Liver (tissue), 9 donors: ENCODE results near the gene PNMT. TPM values are rescaled to one million over a fixed set of nuclear protein-coding genes. Genes with fewer than 3 reads are reported as not detected.

Experiments
- DNase-seq: peaks from one replicate; pipeline ENCODE4 v3.0.0-alpha.2; 2017; ENCODE audit warnings: low spot score
- H3K27ac ChIP-seq, 2 donors: one replicate each; pipeline ENCODE4 v1.7.0; 2013; ENCODE audit warnings: inconsistent platforms in 2 of 2, low read length in 2 of 2, control low read depth in 1 of 2, low read depth in 1 of 2, mild to moderate bottlenecking in 1 of 2
- H3K27me3 ChIP-seq, 4 donors: one replicate each; pipeline versions ENCODE4 v1.6.1 to v1.7.0; 2013; ENCODE audit warnings: low read length in 3 of 4, inconsistent platforms in 1 of 4, mild to moderate bottlenecking in 1 of 4, moderate library complexity in 1 of 4; ENCODE audit not compliant: control insufficient read depth in 4 of 4, insufficient read depth in 4 of 4
- H3K36me3 ChIP-seq, 4 donors: one replicate each; pipeline versions ENCODE4 v1.6.1 to v1.7.0; 2013; ENCODE audit warnings: low read length in 3 of 4, mild to moderate bottlenecking in 3 of 4, low read depth in 1 of 4, moderate library complexity in 1 of 4; ENCODE audit not compliant: control insufficient read depth in 4 of 4, insufficient read depth in 3 of 4
- H3K4me1 ChIP-seq, 4 donors: one replicate each; pipeline versions ENCODE4 v1.6.1 to v1.7.0; 2013; ENCODE audit warnings: low read length in 3 of 4, mild to moderate bottlenecking in 3 of 4, moderate library complexity in 1 of 4; ENCODE audit not compliant: control insufficient read depth in 4 of 4, insufficient read depth in 4 of 4
- H3K4me3 ChIP-seq, 3 donors: one replicate each; pipeline versions ENCODE4 v1.6.1 to v1.7.0; 2013; ENCODE audit warnings: low read length in 3 of 3, control low read depth in 1 of 3, low read depth in 1 of 3, mild to moderate bottlenecking in 1 of 3
- H3K9ac ChIP-seq, 2 donors: one replicate each; pipeline ENCODE4 v1.7.0; 2013; ENCODE audit warnings: low read length in 2 of 2, mild to moderate bottlenecking in 2 of 2, moderate library complexity in 2 of 2, control low read depth in 1 of 2, low read depth in 1 of 2
- H3K9me3 ChIP-seq, 4 donors: one replicate each; pipeline versions ENCODE4 v1.6.1 to v1.7.0; 2013; ENCODE audit warnings: low read length in 3 of 4; ENCODE audit not compliant: control insufficient read depth in 4 of 4
- ATF3 ChIP-seq: IDR thresholded peaks from 2 replicates; pipeline ENCODE4 v1.6.1; 2016; ENCODE audit warnings: antibody characterized with exemption
- CTCF ChIP-seq: fragments of 150-350 bp; IDR thresholded peaks from 2 replicates; pipeline ENCODE4 v1.5.1; 2017; ENCODE audit warnings: improper control_type of control experiment, low read depth, low read length; ENCODE audit not compliant: missing input control
- EGR1 ChIP-seq, 2 donors: IDR thresholded peaks; 2 replicates each; pipeline ENCODE4 v1.6.1; 2016 to 2018; ENCODE audit warnings: antibody characterized with exemption in 2 of 2, low read depth in 2 of 2
- FOXA1 ChIP-seq: IDR thresholded peaks from 2 replicates; pipeline ENCODE4 v1.6.1; 2016; ENCODE audit warnings: antibody characterized with exemption
- FOXA2 ChIP-seq: IDR thresholded peaks from 2 replicates; pipeline ENCODE4 v1.6.1; 2016; ENCODE audit warnings: antibody characterized with exemption
- GABPA ChIP-seq, 2 donors: IDR thresholded peaks in 1 of 2; conservative IDR thresholded peaks in 1 of 2; 2 replicates each; pipeline ENCODE4 v1.6.1; 2016; ENCODE audit warnings: antibody characterized with exemption in 2 of 2, mild to moderate bottlenecking in 1 of 2, moderate library complexity in 1 of 2
- HNF4A ChIP-seq, 2 donors: conservative IDR thresholded peaks; 2 replicates each; pipeline ENCODE4 v1.6.1; 2016; ENCODE audit warnings: antibody characterized with exemption in 2 of 2, mild to moderate bottlenecking in 2 of 2
- HNF4G ChIP-seq: IDR thresholded peaks from 2 replicates; pipeline ENCODE4 v1.6.1; 2016; ENCODE audit warnings: antibody characterized with exemption
- JUND ChIP-seq, 2 donors: IDR thresholded peaks; 2 replicates each; pipeline ENCODE4 v1.6.1; 2016; ENCODE audit warnings: antibody characterized with exemption in 2 of 2
- MAX ChIP-seq: IDR thresholded peaks from 2 replicates; pipeline ENCODE4 v1.6.1; 2016; ENCODE audit warnings: antibody characterized with exemption
- NR2F2 ChIP-seq: IDR thresholded peaks from 2 replicates; pipeline ENCODE4 v1.6.1; 2016; ENCODE audit warnings: antibody characterized with exemption
- RAD21 ChIP-seq, 2 donors: IDR thresholded peaks; 2 replicates each; pipeline ENCODE4 v1.6.1; 2016; ENCODE audit warnings: antibody characterized with exemption in 2 of 2, mild to moderate bottlenecking in 2 of 2
- REST ChIP-seq: IDR thresholded peaks from 2 replicates; pipeline ENCODE4 v1.6.1; 2016; ENCODE audit warnings: antibody characterized with exemption, mild to moderate bottlenecking
- RXRA ChIP-seq, 2 donors: IDR thresholded peaks; 2 replicates each; pipeline ENCODE4 v1.6.1; 2017 to 2018; ENCODE audit warnings: antibody characterized with exemption in 2 of 2, mild to moderate bottlenecking in 1 of 2
- SP1 ChIP-seq: IDR thresholded peaks from 2 replicates; pipeline ENCODE4 v1.6.1; 2018; ENCODE audit warnings: antibody characterized with exemption, mild to moderate bottlenecking
- TAF1 ChIP-seq: conservative IDR thresholded peaks from 2 replicates; pipeline ENCODE4 v1.6.1; 2016; ENCODE audit warnings: antibody characterized with exemption, mild to moderate bottlenecking
- YY1 ChIP-seq: IDR thresholded peaks from 2 replicates; pipeline ENCODE4 v1.6.1; 2016; ENCODE audit warnings: antibody characterized with exemption, mild to moderate bottlenecking
- ZBTB33 ChIP-seq: IDR thresholded peaks from 2 replicates; pipeline ENCODE4 v1.6.1; 2016; ENCODE audit warnings: antibody characterized with exemption
- WGBS: extraction: QIAGEN DNeasy Blood & Tissue Kit; methylation state at CpG from one replicate; pipeline ENCODE4 v1.1.7; 2013; 5-methylcytosine and 5-hydroxymethylcytosine counted together
- polyA plus RNA-seq, 2 donors: library from polyadenylated mRNA; stranded (reverse) in 1 of 2; unstranded in 1 of 2; fragments of 200-250 nt in 1 of 2; fragments of >200 nt in 1 of 2; fragmentation: Nextera tagmentation in 1 of 2; extraction: Ambion mirVana in 1 of 2; gene quantifications; one replicate each; pipeline versions ENCODE4 v1.2.1 to v1.2.3, GENCODE V29; 2013 to 2015
- total RNA-seq, 2 donors: library from RNA; depleted of rRNA; stranded (reverse); fragments of >200 nt; gene quantifications; one replicate each; pipeline ENCODE4 v1.2.3, GENCODE V29; 2014
- donor health status: healthy.
- donor health status: healthy.
- donor health status: healthy.
- donor health status: healthy.
- donor health status: healthy.

PNMT gene
- total and polyA plus RNA-seq, 4 donors: 0.20 to 8.6 (median 0.26) TPM; not detected in 1

- TF ChIP-seq ZBTB33: no peak
- no peak for TF ChIP-seq NR2F2
- TF ChIP-seq ATF3: no peak
- no peak for TF ChIP-seq JUND (IDR thresholded peaks at IDR 0.05)
- TF ChIP-seq GABPA (IDR thresholded peaks at IDR 0.05 in 1 of 2, conservative IDR thresholded peaks at IDR 0.05 in 1 of 2): peak; percentile 68 to 90
- TF ChIP-seq YY1: peak; percentile 40
These were observed 31.1 kb upstream of the PNMT start, which contains the start of gene STARD3 (continued) for GRCh38 chr17:39636927-39637736.

- Histone ChIP-seq H3K27ac (no peak overlapping the region), H3K36me3 (no peaks in the 10 kb centered on the region), H3K4me3 (peak overlapping the region in 2 of 3 donors; percentile 65 to 73), H3K4me1 (peaks cover 5 to 47% (median 33%) of the 10 kb centered on the region in 4 donors), H3K9me3 (no peaks in the 10 kb centered on the region), H3K9ac (no peak overlapping the region), H3K27me3 (no peaks in the 10 kb centered on the region)
- no peak for DNase-seq
- 94% methylated on average over 7 of the region's 7 CpGs for WGBS
- TF ChIP-seq SP1 (no peak), GABPA (IDR thresholded peaks at IDR 0.05 in 1 of 2, conservative IDR thresholded peaks at IDR 0.05 in 1 of 2) (no peak)
These were observed 29.9 kb upstream of the PNMT start for GRCh38 chr17:39638317-39638716.

- Histone ChIP-seq H3K9me3 (no peaks in the 10 kb centered on the region), H3K36me3 (no peaks in the 10 kb centered on the region), H3K4me1 (peaks cover 5 to 47% (median 33%) of the 10 kb centered on the region in 4 donors), H3K27me3 (no peaks in the 10 kb centered on the region), H3K9ac (no peak overlapping the region), H3K27ac (no peak overlapping the region), H3K4me3 (no peak overlapping the region)
- TF ChIP-seq JUND (IDR thresholded peaks at IDR 0.05) (no peak), CTCF (no peak), REST (no peak), YY1 (no peak), HNF4A (conservative IDR thresholded peaks at IDR 0.05) (no peak), GABPA (IDR thresholded peaks at IDR 0.05 in 1 of 2, conservative IDR thresholded peaks at IDR 0.05 in 1 of 2) (no peak), SP1 (no peak), ZBTB33 (no peak), MAX (no peak), FOXA1 (no peak), FOXA2 (no peak), HNF4G (no peak), EGR1 (IDR thresholded peaks at IDR 0.05; ENCODE audit: low read depth in 2 of 2) (no peak), NR2F2 (no peak), TAF1 (no peak), RAD21 (IDR thresholded peaks at IDR 0.05) (no peak), RXRA (IDR thresholded peaks at IDR 0.05) (no peak), ATF3 (no peak)
- 82% methylated on average over 2 of the region's 2 CpGs for WGBS
- DNase-seq: no peak
These were observed 29.2 kb upstream of the PNMT start for GRCh38 chr17:39639043-39639442.
